Lower leg skin (tissue), 4 donors: ENCODE results near the gene TBL3. TPM values are rescaled to one million over a fixed set of nuclear protein-coding genes. Genes with fewer than 3 reads are reported as not detected.

Experiments
- DNase-seq, 2 donors: peaks; one replicate each; pipeline ENCODE4 v3.0.0-alpha.2; 2019; ENCODE audit warnings: low spot score in 2 of 2
- H3K4me3 ChIP-seq: fragments of 200-600 bp; sonication (generic); 2 replicates; pipeline ENCODE4 v1.5.1; 2017; ENCODE audit warnings: mild to moderate bottlenecking, low read depth; ENCODE audit not compliant: poor library complexity, severe bottlenecking
- CTCF ChIP-seq, 3 donors: fragments of 450-650 bp; IDR thresholded peaks; one replicate each; pipeline ENCODE4 v1.5.1; 2016; ENCODE audit warnings: antibody characterized with exemption in 3 of 3, mild to moderate bottlenecking in 3 of 3, moderate library complexity in 2 of 3
- POLR2A ChIP-seq, 2 donors: fragments of 450-650 bp; IDR thresholded peaks; one replicate each; pipeline ENCODE4 v1.6.1; 2016 to 2017; ENCODE audit warnings: antibody characterized with exemption in 2 of 2, mild to moderate bottlenecking in 1 of 2, moderate library complexity in 1 of 2
- WGBS, 2 donors: methylation state at CpG; one replicate each; pipeline ENCODE4 v1.1.5; 2018; 5-methylcytosine and 5-hydroxymethylcytosine counted together
- intact Hi-C: fragments of 100-400 bp; cut with DNase I; formaldehyde crosslinking; loops from one replicate; pipeline ENCODE4 v1.15.0; 2023; ENCODE audit warnings: low total_unique reads
- total RNA-seq, 4 donors: library from RNA; depleted of rRNA; stranded (reverse); fragments of >200 nt; gene quantifications; one replicate each; pipeline ENCODE4 v1.1.0, GENCODE V29; 2016

The TBL3 gene
- total RNA-seq, 4 donors from 2014 or later: 60.8 to 114 (median 83.7) TPM

- WGBS, 2 donors: 17 to 24% methylated on average over 33 to 37 of the region's 44 CpGs
- H3K4me3 ChIP-seq: peak overlapping the region; percentile 90
- DNase-seq: peak in 1 of 2 donors; percentile 89
- TF ChIP-seq POLR2A (IDR thresholded peaks at IDR 0.05) (no peak), CTCF (IDR thresholded peaks at IDR 0.05) (no peak)
- intact Hi-C loops: no loop called here
Measured at GRCh38 chr16:1963806-1964505, 7.9 kb upstream of the TBL3 start.

- peak within 1 kb of the TSS; percentile 90 for H3K4me3 ChIP-seq
- TF ChIP-seq POLR2A (IDR thresholded peaks at IDR 0.05) (peak in 1 of 2 donors; percentile 98), CTCF (IDR thresholded peaks at IDR 0.05) (no peak)
- 1 to 2% methylated on average over 40 to 61 of the region's 97 CpGs for WGBS, 2 donors
- DNase-seq: peak; percentile 99 to 100
- intact Hi-C loops: no loop called here
Measured at GRCh38 chr16:1964506-1965395, 7.1 kb upstream of the TBL3 start, which contains the start of gene RPS2. RPS2 (minus strand) TSS chr16:1964826; CDS start chr16:1964625, 201 bp downstream.

GRCh38 chr16:1965396-1966001 is 6.4 kb upstream of the TBL3 start:
- 20 to 24% methylated on average over 23 to 24 of the region's 24 CpGs for WGBS, 2 donors
- TF ChIP-seq POLR2A (IDR thresholded peaks at IDR 0.05) (no peak), CTCF (IDR thresholded peaks at IDR 0.05) (no peak)
- H3K4me3 ChIP-seq: peak overlapping the region; percentile 78
- DNase-seq: no peak
- intact Hi-C loops: no loop called here

GRCh38 chr16:1966460-1966859 is 5.4 kb upstream of the TBL3 start, which contains the start of gene RNF151:
RNF151 (plus strand) TSS chr16:1966856; CDS start chr16:1966882, 26 bp downstream.
- intact Hi-C loops: no loop called here
- WGBS, 2 donors: 93 to 97% methylated on average over 6 of the region's 6 CpGs
- no peak within 1 kb of the TSS for H3K4me3 ChIP-seq
- TF ChIP-seq CTCF (IDR thresholded peaks at IDR 0.05) (no peak), POLR2A (IDR thresholded peaks at IDR 0.05) (no peak)
- no peak for DNase-seq

- TF ChIP-seq CTCF (IDR thresholded peaks at IDR 0.05): no peak
- no peak for TF ChIP-seq POLR2A (IDR thresholded peaks at IDR 0.05)
- WGBS, 2 donors: 87 to 88% methylated on average over 23 to 34 of the region's 41 CpGs
- no peak overlapping the region for H3K4me3 ChIP-seq
- intact Hi-C loops: no loop called here
- DNase-seq: no peak
Measured at GRCh38 chr16:1968146-1968953, 3.5 kb upstream of the TBL3 start.
